HEK293 (cell line): ENCODE data around the gene PRKCD.
A peak's percentile ranks its signal among the peaks of the same experiment; 100 is the strongest.

Experiments
- CTCF ChIA-PET: fragments of 350-600 bp; formaldehyde crosslinking; extraction: SDS; loops from one replicate; lab custom pipeline; 2021; ENCODE audit warnings: antibody characterized with exemption; lab: Yijun Ruan, JAX
- POLR2A ChIA-PET: fragments of 300-600 bp; formaldehyde crosslinking; extraction: SDS; loops from one replicate; lab custom pipeline; 2020; ENCODE audit warnings: antibody characterized with exemption, inconsistent platforms; lab: Yijun Ruan, JAX
- H3K27ac ChIP-seq: fragments of 200-500 bp; sonication (Bioruptor generic); 2 replicates; pipeline ENCODE4 v1.5.1; 2014; ENCODE audit warnings: low read depth, low read length, control low read depth, inconsistent platforms; ENCODE audit errors: extremely low read depth
- H3K36me3 ChIP-seq, 2 experiments: fragments of 200-500 bp in 1 of 2; sonication (Bioruptor generic) in 1 of 2; 1 replicate in 1 of 2; 2 replicates in 1 of 2; pipeline ENCODE4 v1.5.1; 2014 to 2017; ENCODE audit warnings: inconsistent platforms in 2 of 2, low read length in 2 of 2; ENCODE audit not compliant: control insufficient read depth in 2 of 2, insufficient read depth in 1 of 2
- H3K4me1 ChIP-seq: fragments of 200-500 bp; sonication (Bioruptor generic); 2 replicates; pipeline ENCODE4 v1.5.1; 2014; ENCODE audit warnings: mild to moderate bottlenecking, low read length, inconsistent platforms; ENCODE audit not compliant: control insufficient read depth, insufficient read depth
- H3K4me3 ChIP-seq: 2 replicates; pipeline ENCODE4 v1.5.1; 2011; ENCODE audit warnings: low read depth, mild to moderate bottlenecking, control low read depth, low read length, moderate library complexity
- H3K9me3 ChIP-seq: fragments of 200-500 bp; sonication (Bioruptor generic); 2 replicates; pipeline ENCODE4 v1.5.1; 2014; ENCODE audit warnings: low read depth, low read length, inconsistent platforms; ENCODE audit not compliant: control insufficient read depth, insufficient read depth
- EGR2 ChIP-seq: fragments of 450-650 bp; formaldehyde crosslinking; IDR thresholded peaks from 2 replicates; pipeline ENCODE4 v1.5.1; 2016; ENCODE audit warnings: low read depth, missing biosample characterization, missing genetic modification characterization
- FEZF1 ChIP-seq: fragments of 450-650 bp; formaldehyde crosslinking; IDR thresholded peaks from 2 replicates; pipeline ENCODE4 v1.5.1; 2016; ENCODE audit warnings: missing biosample characterization, missing genetic modification characterization
- GLIS1 ChIP-seq: fragments of 450-650 bp; formaldehyde crosslinking; IDR thresholded peaks from 2 replicates; pipeline ENCODE4 v1.5.1; 2016; ENCODE audit warnings: missing biosample characterization, missing genetic modification characterization
- IKZF3 ChIP-seq: fragments of 450-650 bp; IDR thresholded peaks from 2 replicates; pipeline ENCODE4 v1.5.0; 2018; ENCODE audit warnings: missing biosample characterization, mild to moderate bottlenecking, missing genetic modification characterization, moderate library complexity
- KLF8 ChIP-seq: fragments of 450-650 bp; formaldehyde crosslinking; IDR thresholded peaks from 2 replicates; pipeline ENCODE4 v1.5.1; 2016; ENCODE audit warnings: missing biosample characterization, missing genetic modification characterization
- OVOL3 ChIP-seq: fragments of 450-650 bp; formaldehyde crosslinking; IDR thresholded peaks from 2 replicates; pipeline ENCODE4 v1.5.1; 2016; ENCODE audit warnings: missing biosample characterization, missing genetic modification characterization
- ZBTB21 ChIP-seq: fragments of 450-650 bp; formaldehyde crosslinking; IDR thresholded peaks from 2 replicates; pipeline ENCODE4 v1.5.1; 2017; ENCODE audit warnings: missing biosample characterization, missing genetic modification characterization
- ZFHX2 ChIP-seq: fragments of 450-650 bp; formaldehyde crosslinking; conservative IDR thresholded peaks from 2 replicates; pipeline ENCODE4 v1.5.1; 2016; ENCODE audit warnings: missing biosample characterization, missing genetic modification characterization
- ZIC2 ChIP-seq: fragments of 450-650 bp; formaldehyde crosslinking; IDR thresholded peaks from 2 replicates; pipeline ENCODE4 v1.5.1; 2016; ENCODE audit warnings: missing biosample characterization, missing genetic modification characterization
- ZNF112 ChIP-seq: fragments of 450-650 bp; formaldehyde crosslinking; IDR thresholded peaks from 2 replicates; pipeline ENCODE4 v1.5.0; 2017; ENCODE audit warnings: missing biosample characterization, missing genetic modification characterization
- ZNF140 ChIP-seq: fragments of 450-650 bp; formaldehyde crosslinking; IDR thresholded peaks from 2 replicates; pipeline ENCODE4 v1.5.1; 2016; ENCODE audit warnings: missing biosample characterization, missing genetic modification characterization
- ZNF2 ChIP-seq: fragments of 450-650 bp; formaldehyde crosslinking; IDR thresholded peaks from 2 replicates; pipeline ENCODE4 v1.5.1; 2016; ENCODE audit warnings: missing biosample characterization, missing genetic modification characterization
- ZNF223 ChIP-seq: fragments of 450-650 bp; formaldehyde crosslinking; IDR thresholded peaks from 2 replicates; pipeline ENCODE4 v1.5.1; 2016; ENCODE audit warnings: missing biosample characterization, missing genetic modification characterization
- ZNF600 ChIP-seq: fragments of 450-650 bp; formaldehyde crosslinking; IDR thresholded peaks from 2 replicates; pipeline ENCODE4 v1.5.1; 2016; ENCODE audit warnings: missing biosample characterization, missing genetic modification characterization
- ZNF610 ChIP-seq: fragments of 450-650 bp; formaldehyde crosslinking; IDR thresholded peaks from 2 replicates; pipeline ENCODE4 v1.5.1; 2016; ENCODE audit warnings: missing biosample characterization, missing genetic modification characterization, borderline replicate concordance
- ZNF624 ChIP-seq: fragments of 450-650 bp; formaldehyde crosslinking; IDR thresholded peaks from 2 replicates; pipeline ENCODE4 v1.5.1; 2017; ENCODE audit warnings: missing biosample characterization, missing genetic modification characterization
- ZNF660 ChIP-seq: fragments of 450-650 bp; IDR thresholded peaks from 2 replicates; pipeline ENCODE4 v1.5.1; 2018; ENCODE audit warnings: missing biosample characterization, mild to moderate bottlenecking, missing genetic modification characterization
- ZNF701 ChIP-seq: fragments of 450-650 bp; formaldehyde crosslinking; IDR thresholded peaks from 2 replicates; pipeline ENCODE4 v1.5.1; 2016; ENCODE audit warnings: missing biosample characterization, missing genetic modification characterization
- ZNF768 ChIP-seq: fragments of 450-650 bp; formaldehyde crosslinking; IDR thresholded peaks from 2 replicates; pipeline ENCODE4 v1.5.1; 2018; ENCODE audit warnings: missing biosample characterization, mild to moderate bottlenecking, missing genetic modification characterization
- TF ChIP-seq, protein P1 (sequence below): fragments of 450-650 bp; formaldehyde crosslinking; optimal IDR thresholded peaks from 2 replicates; pipeline ENCODE3; 2016; ENCODE audit warnings: missing biosample characterization, mild to moderate bottlenecking, missing genetic modification characterization
- TF ChIP-seq, protein P2 (sequence below): fragments of 450-650 bp; formaldehyde crosslinking; IDR thresholded peaks from 2 replicates; pipeline ENCODE4 v1.5.1; 2016; ENCODE audit warnings: missing biosample characterization, missing genetic modification characterization
- TF ChIP-seq, protein P3 (sequence below): fragments of 450-650 bp; formaldehyde crosslinking; IDR thresholded peaks from 2 replicates; pipeline ENCODE4 v1.5.1; 2016; ENCODE audit warnings: missing biosample characterization, missing genetic modification characterization

Gene PRKCD

DNA sequence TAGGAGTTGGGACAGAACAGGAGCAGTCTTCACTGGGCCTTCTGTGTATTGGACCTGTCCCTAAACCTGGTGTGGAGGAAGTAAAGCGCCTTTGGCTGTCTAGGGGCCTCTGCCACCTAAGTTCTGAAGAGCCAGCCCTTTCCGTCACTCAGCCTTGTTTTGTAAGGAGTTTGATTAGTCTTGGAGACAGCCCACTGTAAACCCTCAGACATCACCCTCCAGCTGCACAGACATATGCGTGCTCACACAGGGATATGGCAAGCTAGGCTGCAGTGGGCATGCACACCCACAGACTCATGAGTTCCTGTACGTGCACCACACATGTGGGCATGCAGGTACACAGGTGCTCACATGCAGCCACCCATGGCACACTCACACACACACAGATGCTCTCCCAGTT, 5.2 kb downstream of the PRKCD start:
- ChIA-PET CTCF (no interaction called here), POLR2A (no interaction called here)
- peaks cover 0 to 16% of the 10 kb centered on the region in 2 experiments; a peak in 2 of 3 replicates for H3K36me3 ChIP-seq
- H3K4me1 ChIP-seq: no peaks in the 10 kb centered on the region
- H3K27ac ChIP-seq: no peak overlapping the region
- no peaks in the 10 kb centered on the region for H3K9me3 ChIP-seq
- H3K4me3 ChIP-seq: no peak overlapping the region
- TF ChIP-seq ZNF140 (no peak), KLF8 (tag by site-specific recombination) (no peak), ZNF600 (no peak), ZNF660 (no peak), GLIS1 (tag by site-specific recombination) (no peak), OVOL3 (tag by site-specific recombination) (no peak), IKZF3 (tag by site-specific recombination) (no peak), ZNF701 (tag by site-specific recombination) (no peak), ZNF624 (tag by site-specific recombination) (no peak), ZNF112 (tag by site-specific recombination) (no peak), ZBTB21 (tag by site-specific recombination) (no peak), ZNF610 (no peak), ZNF2 (tag by site-specific recombination) (no peak), ZIC2 (tag by site-specific recombination) (no peak)
- TF ChIP-seq, protein P1, sequence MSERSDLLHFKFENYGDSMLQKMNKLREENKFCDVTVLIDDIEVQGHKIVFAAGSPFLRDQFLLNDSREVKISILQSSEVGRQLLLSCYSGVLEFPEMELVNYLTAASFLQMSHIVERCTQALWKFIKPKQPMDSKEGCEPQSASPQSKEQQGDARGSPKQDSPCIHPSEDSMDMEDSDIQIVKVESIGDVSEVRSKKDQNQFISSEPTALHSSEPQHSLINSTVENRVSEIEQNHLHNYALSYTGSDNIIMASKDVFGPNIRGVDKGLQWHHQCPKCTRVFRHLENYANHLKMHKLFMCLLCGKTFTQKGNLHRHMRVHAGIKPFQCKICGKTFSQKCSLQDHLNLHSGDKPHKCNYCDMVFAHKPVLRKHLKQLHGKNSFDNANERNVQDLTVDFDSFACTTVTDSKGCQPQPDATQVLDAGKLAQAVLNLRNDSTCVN: no peak
- TF ChIP-seq, protein P2, sequence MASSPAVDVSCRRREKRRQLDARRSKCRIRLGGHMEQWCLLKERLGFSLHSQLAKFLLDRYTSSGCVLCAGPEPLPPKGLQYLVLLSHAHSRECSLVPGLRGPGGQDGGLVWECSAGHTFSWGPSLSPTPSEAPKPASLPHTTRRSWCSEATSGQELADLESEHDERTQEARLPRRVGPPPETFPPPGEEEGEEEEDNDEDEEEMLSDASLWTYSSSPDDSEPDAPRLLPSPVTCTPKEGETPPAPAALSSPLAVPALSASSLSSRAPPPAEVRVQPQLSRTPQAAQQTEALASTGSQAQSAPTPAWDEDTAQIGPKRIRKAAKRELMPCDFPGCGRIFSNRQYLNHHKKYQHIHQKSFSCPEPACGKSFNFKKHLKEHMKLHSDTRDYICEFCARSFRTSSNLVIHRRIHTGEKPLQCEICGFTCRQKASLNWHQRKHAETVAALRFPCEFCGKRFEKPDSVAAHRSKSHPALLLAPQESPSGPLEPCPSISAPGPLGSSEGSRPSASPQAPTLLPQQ: no peak

DNA sequence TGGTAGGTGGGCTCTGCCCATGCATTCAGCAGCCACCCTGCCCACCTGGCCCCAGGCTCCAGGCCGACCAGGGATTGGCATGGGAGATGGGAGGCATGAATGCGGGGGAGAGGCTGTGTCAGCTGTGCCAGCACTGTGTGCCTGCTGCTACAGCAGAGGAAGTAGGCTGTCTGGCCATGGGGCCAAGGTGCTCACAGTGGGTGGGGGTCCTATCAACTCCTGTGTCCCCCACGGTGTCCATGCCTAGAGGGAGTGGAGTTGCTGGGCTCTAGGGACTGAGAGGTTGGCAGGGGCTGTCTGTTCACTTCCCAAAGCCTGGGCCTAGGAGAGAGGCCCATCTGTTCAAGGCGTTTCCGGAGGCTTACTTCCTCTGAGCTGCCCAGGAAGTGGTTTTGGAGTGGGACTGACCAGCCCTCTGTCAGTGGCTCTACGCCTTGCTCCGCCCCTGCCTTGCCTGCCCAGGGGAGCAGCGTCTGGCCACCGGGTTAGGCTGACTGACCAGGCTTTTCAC, 5.8 kb downstream of the PRKCD start:
- Histone ChIP-seq H3K4me1 (no peaks in the 10 kb centered on the region), H3K27ac (no peak overlapping the region), H3K9me3 (no peaks in the 10 kb centered on the region), H3K4me3 (no peak overlapping the region), H3K36me3 (peaks cover 0 to 16% of the 10 kb centered on the region in 2 experiments; a peak in 2 of 3 replicates)
- TF ChIP-seq ZNF768 (no peak), ZFHX2 (tag by site-specific recombination) (peak; percentile 61), FEZF1 (tag by site-specific recombination) (no peak), ZIC2 (tag by site-specific recombination) (peak; percentile 65), ZNF223 (tag by site-specific recombination) (no peak), EGR2 (tag by site-specific recombination) (peak; percentile 43; the same call in 1 of the 2 replicates)
- TF ChIP-seq, protein P3, sequence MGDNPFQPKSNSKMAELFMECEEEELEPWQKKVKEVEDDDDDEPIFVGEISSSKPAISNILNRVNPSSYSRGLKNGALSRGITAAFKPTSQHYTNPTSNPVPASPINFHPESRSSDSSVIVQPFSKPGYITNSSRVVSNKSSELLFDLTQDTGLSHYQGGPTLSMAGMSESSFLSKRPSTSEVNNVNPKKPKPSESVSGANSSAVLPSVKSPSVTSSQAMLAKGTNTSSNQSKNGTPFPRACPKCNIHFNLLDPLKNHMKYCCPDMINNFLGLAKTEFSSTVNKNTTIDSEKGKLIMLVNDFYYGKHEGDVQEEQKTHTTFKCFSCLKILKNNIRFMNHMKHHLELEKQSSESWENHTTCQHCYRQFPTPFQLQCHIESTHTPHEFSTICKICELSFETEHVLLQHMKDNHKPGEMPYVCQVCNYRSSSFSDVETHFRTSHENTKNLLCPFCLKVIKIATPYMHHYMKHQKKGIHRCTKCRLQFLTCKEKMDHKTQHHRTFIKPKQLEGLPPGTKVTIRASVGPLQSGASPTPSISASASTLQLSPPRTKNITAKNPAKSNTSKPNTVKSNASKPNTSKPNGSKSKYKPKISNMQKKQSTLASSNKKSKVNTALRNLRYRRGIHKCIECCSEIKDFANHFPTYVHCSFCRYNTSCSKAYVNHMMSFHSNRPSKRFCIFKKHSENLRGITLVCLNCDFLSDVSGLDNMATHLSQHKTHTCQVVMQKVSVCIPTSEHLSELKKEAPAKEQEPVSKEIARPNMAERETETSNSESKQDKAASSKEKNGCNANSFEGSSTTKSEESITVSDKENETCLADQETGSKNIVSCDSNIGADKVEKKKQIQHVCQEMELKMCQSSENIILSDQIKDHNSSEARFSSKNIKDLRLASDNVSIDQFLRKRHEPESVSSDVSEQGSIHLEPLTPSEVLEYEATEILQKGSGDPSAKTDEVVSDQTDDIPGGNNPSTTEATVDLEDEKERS (tag by site-specific recombination): no peak
- POLR2A ChIA-PET: no interaction called here
- CTCF ChIA-PET: interaction anchor here (0.9 kb wide), 1 partner anchor 29 kb away, joined by 3 read pairs; no protein-coding TSS in a partner anchor
